ENCODE results near the gene ICAM2. TPM values are rescaled to one million over a fixed set of nuclear protein-coding genes. Genes with fewer than 3 reads are reported as not detected.

ICAM2 gene
- polyA plus RNA-seq, 1 of the 3 experiments (the other 2 are of a cell fraction) = 0.08 TPM

DNA sequence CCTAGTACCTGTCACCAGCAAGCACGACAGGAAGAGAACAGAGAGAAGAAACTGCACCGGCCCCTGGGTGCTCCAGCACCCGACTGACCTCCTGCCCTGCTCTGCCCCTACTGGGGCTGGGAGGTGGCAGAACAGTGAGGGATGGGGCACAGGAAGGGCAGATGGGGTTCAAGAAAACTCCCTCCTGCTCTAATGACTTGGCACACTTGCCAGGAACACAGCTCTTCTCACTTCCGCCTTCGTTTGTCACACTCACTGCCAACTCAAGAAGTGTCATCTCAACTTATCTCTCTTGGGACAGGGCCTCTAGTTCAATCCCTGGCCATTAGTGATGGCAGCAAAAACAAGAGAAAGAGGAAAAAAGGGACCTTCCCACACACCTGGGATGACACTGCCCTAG lies 42.7 kb upstream of the ICAM2 start:
- POLR2A ChIA-PET = no interaction called here
- no peaks in the 10 kb centered on the region for H3K27me3 ChIP-seq (ENCODE audit: insufficient read depth)

GRCh38 chr17:64061178-64061898 lies 40.9 kb upstream of the ICAM2 start:
- WGBS (ENCODE audit: low lambda C conversion rate) = 82% methylated on average over 5 of the region's 5 CpGs
- CTCF ChIA-PET = interaction anchor here (0.8 to 22.7 kb wide), 6 partner anchors 9 to 357 kb away, joined by 3 to 266 read pairs (median 20); partner anchors contain the start of genes ERN1 and GH1
- H3K27ac ChIP-seq (ENCODE audit: low read depth in 2 of 2, low read length in 1 of 2) = no peak overlapping the region
- TF ChIP-seq MXI1 (IDR thresholded peaks at IDR 0.05; ENCODE audit: low read depth, low read length) (no peak), EZH2phosphoT487 (IDR thresholded peaks at IDR 0.05; ENCODE audit: borderline replicate concordance, low read depth) (no peak), USF2 (IDR thresholded peaks at IDR 0.05; ENCODE audit: borderline replicate concordance, low read depth, low read length) (no peak), NFIC (IDR thresholded peaks at IDR 0.05; ENCODE audit: borderline replicate concordance) (no peak), FOSL2 (IDR thresholded peaks at IDR 0.05; ENCODE audit: borderline replicate concordance, low read depth) (no peak), TEAD4 (IDR thresholded peaks at IDR 0.05; ENCODE audit: borderline replicate concordance, insufficient read depth) (no peak), RCOR1 (IDR thresholded peaks at IDR 0.05; ENCODE audit: low read length) (no peak), FOXJ3 (CRISPR knock-in tag; IDR thresholded peaks at IDR 0.05) (no peak), MEF2A (IDR thresholded peaks at IDR 0.05; ENCODE audit: borderline replicate concordance, low read depth) (no peak), GATA2 (CRISPR knock-in tag; IDR thresholded peaks at IDR 0.05) (no peak), JUND (IDR thresholded peaks at IDR 0.05) (no peak), SIN3A (IDR thresholded peaks at IDR 0.05; ENCODE audit: borderline replicate concordance, low read depth, low read length) (no peak)
- TF ChIP-seq, protein P1, sequence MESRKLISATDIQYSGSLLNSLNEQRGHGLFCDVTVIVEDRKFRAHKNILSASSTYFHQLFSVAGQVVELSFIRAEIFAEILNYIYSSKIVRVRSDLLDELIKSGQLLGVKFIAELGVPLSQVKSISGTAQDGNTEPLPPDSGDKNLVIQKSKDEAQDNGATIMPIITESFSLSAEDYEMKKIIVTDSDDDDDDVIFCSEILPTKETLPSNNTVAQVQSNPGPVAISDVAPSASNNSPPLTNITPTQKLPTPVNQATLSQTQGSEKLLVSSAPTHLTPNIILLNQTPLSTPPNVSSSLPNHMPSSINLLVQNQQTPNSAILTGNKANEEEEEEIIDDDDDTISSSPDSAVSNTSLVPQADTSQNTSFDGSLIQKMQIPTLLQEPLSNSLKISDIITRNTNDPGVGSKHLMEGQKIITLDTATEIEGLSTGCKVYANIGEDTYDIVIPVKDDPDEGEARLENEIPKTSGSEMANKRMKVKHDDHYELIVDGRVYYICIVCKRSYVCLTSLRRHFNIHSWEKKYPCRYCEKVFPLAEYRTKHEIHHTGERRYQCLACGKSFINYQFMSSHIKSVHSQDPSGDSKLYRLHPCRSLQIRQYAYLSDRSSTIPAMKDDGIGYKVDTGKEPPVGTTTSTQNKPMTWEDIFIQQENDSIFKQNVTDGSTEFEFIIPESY (IDR thresholded peaks at IDR 0.05; ENCODE audit: borderline replicate concordance, low read depth) = no peak

More for the DNA sequence above, 42.7 kb upstream of the ICAM2 start:
- no peak for DNase-seq
- Histone ChIP-seq H3K9ac (no peak overlapping the region), H3K4me3 (ENCODE audit: low read depth in 2 of 2, low read length in 1 of 2) (no peak overlapping the region), H3K9me3 (no peaks in the 10 kb centered on the region), H3F3A (replicated peaks; ENCODE audit: insufficient read depth) (no peaks in the 10 kb centered on the region), H3K79me2 (ENCODE audit: insufficient read depth) (no peaks in the 10 kb centered on the region), H4K20me1 (ENCODE audit: insufficient read depth) (no peaks in the 10 kb centered on the region), H2AFZ (ENCODE audit: low read depth) (no peak overlapping the region), H3K4me2 (no peak overlapping the region), H3K4me1 (ENCODE audit: control insufficient read depth in 1 of 2, insufficient read depth in 2 of 2, low read depth in 1 of 2, low read length in 1 of 2) (no peaks in the 10 kb centered on the region), H3K9me2 (no peaks in the 10 kb centered on the region), H3K27ac (ENCODE audit: low read depth in 2 of 2, low read length in 1 of 2) (no peak overlapping the region), H3K36me3 (replicated peaks in 1 of 2; ENCODE audit: control insufficient read depth in 1 of 2, insufficient read depth in 2 of 2, low read length in 1 of 2) (peaks cover 4 to 24% of the 10 kb centered on the region in 2 experiments)
- CTCF ChIA-PET = interaction anchor here (0.6 to 14.7 kb wide), 22 partner anchors 9 to 217 kb away, joined by 3 to 160 read pairs (median 6); partner anchors contain the start of genes ERN1 and GH1
- WGBS (ENCODE audit: low lambda C conversion rate) = 91% methylated on average over 5 of the region's 5 CpGs
- TF ChIP-seq FOXM1 (IDR thresholded peaks at IDR 0.05; ENCODE audit: low read depth) = no peak
- TF ChIP-seq TCF12 (IDR thresholded peaks at IDR 0.05) = no peak
- TF ChIP-seq USF1 (IDR thresholded peaks at IDR 0.05; ENCODE audit: borderline replicate concordance, low read depth) = no peak
- TF ChIP-seq USF2 (IDR thresholded peaks at IDR 0.05; ENCODE audit: borderline replicate concordance, low read depth, low read length) = no peak
- TF ChIP-seq YY1 (IDR thresholded peaks at IDR 0.05; ENCODE audit: low read depth) = no peak
- TF ChIP-seq ELF1 (IDR thresholded peaks at IDR 0.05) = no peak
- no peak for TF ChIP-seq SIN3A (IDR thresholded peaks at IDR 0.05; ENCODE audit: borderline replicate concordance, low read depth, low read length)
- no peak for TF ChIP-seq RAD21 (IDR thresholded peaks at IDR 0.05; ENCODE audit: low read length)
- TF ChIP-seq GABPA (IDR thresholded peaks at IDR 0.05; ENCODE audit: low read depth) = no peak
- TF ChIP-seq, protein P2, sequence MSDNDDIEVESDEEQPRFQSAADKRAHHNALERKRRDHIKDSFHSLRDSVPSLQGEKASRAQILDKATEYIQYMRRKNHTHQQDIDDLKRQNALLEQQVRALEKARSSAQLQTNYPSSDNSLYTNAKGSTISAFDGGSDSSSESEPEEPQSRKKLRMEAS (IDR thresholded peaks at IDR 0.05; ENCODE audit: low read depth) = no peak
- no peak for TF ChIP-seq MXI1 (IDR thresholded peaks at IDR 0.05; ENCODE audit: low read depth, low read length)

More at GRCh38 chr17:64061178-64061898, 40.9 kb upstream of the ICAM2 start:
- Histone ChIP-seq H3K9me3 (no peaks in the 10 kb centered on the region), H3K36me3 (replicated peaks in 1 of 2; ENCODE audit: control insufficient read depth in 1 of 2, insufficient read depth in 2 of 2, low read length in 1 of 2) (peaks cover 4 to 19% of the 10 kb centered on the region in 2 experiments), H3K4me2 (no peak overlapping the region), H2AFZ (ENCODE audit: low read depth) (no peak overlapping the region), H3K27me3 (ENCODE audit: insufficient read depth) (no peaks in the 10 kb centered on the region), H3F3A (replicated peaks; ENCODE audit: insufficient read depth) (no peaks in the 10 kb centered on the region), H4K20me1 (ENCODE audit: insufficient read depth) (no peaks in the 10 kb centered on the region), H3K4me1 (ENCODE audit: control insufficient read depth in 1 of 2, insufficient read depth in 2 of 2, low read depth in 1 of 2, low read length in 1 of 2) (no peaks in the 10 kb centered on the region), H3K9ac (no peak overlapping the region), H3K9me2 (no peaks in the 10 kb centered on the region), H3K4me3 (ENCODE audit: low read depth in 2 of 2, low read length in 1 of 2) (no peak overlapping the region), H3K79me2 (ENCODE audit: insufficient read depth) (no peaks in the 10 kb centered on the region)
- no peak for DNase-seq
- POLR2A ChIA-PET = no interaction called here

Data from SK-N-SH (cell line).